Brain pericyte (primary cell): ENCODE measurements around the gene TENT5C.

Source experiments
- DNase-seq: peaks from one replicate; pipeline ENCODE4 v3.0.0-alpha.2; 2012; ENCODE audit warnings: low read depth, low spot score

The TENT5C gene

GRCh38 chr1:117573386-117574023, 32.3 kb upstream of the TENT5C start:
- peak; percentile 44 for DNase-seq

- no peak for DNase-seq
These were observed 31.6 kb upstream of the TENT5C start for GRCh38 chr1:117574161-117574835.

GRCh38 chr1:117575586-117576225, 30.1 kb upstream of the TENT5C start:
- no peak for DNase-seq

- no peak for DNase-seq
These were observed 29.6 kb upstream of the TENT5C start for GRCh38 chr1:117576236-117576635.

DNA sequence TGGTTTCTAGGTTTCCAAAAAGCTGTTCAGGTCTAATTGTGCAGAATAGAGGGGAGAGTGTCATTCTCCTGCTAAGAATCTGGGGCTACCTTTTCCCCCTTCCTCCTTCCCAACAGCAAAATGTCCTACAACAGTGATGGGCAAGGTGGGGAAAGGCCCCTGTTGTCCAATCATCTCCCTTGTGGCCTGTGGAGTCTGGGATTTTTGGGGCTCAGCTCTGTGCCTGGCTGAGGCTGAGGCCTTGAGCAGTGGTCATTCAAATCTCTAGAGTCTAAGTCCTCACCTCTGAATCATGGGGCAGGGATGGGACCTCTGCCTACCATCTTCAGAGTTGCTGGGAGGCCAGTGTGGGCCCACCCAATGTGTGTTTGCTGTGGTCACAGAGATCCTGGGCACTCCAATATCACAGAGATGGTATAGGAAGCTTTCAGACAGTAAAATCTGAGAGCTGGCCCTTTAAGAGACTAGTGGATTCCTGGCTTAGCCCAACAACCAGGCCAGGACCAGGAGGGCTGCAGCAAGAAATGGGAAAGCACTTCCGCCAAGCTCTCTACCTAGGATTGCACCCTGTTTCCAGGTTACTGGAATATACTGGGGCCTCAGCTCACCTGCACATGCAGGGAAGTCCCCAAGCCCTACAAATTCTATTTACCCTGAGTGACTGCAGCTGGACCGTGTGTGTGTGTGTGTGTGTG, 28.5 kb upstream of the TENT5C start:
- DNase-seq, result no peak

- no peak for DNase-seq
These were observed 27.4 kb upstream of the TENT5C start for GRCh38 chr1:117578466-117578865.

DNA sequence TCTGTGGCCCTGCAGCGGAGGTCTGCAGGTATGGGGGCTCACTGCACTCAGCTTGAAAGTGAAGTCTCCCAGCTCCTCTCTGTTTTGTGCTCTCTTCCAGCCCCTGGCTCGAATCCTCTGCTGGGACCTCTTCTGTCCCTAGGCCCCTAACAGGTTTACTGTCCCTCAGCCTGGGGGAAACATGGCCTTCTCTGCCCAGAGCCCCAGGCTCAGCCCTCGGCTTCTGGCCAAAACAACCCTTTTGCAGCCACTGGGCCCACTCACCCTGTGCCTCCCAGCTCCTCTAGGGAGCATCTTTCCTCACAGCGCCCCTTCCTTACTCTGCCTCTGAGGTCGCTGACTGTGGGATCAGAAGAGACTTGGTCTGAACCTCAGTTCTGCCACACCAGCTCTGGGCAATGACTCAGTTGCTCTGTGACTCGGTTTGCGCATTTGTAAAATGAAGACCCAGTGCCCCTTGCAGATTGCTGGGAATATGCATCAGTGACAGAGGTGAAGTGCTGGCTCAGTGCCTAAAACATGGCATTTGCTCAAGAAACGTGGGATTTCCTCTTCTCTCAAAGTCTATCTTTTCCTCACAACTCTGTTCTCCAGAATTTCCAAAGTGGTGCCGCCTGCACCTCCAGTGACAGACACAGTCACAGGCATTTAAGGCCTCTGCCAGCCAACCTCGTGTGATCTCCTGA, 26.5 kb upstream of the TENT5C start:
- no peak for DNase-seq

GRCh38 chr1:117580436-117580835, 25.4 kb upstream of the TENT5C start:
- no peak for DNase-seq

- no peak for DNase-seq
These were observed 25.0 kb upstream of the TENT5C start for GRCh38 chr1:117580882-117581281.

DNA sequence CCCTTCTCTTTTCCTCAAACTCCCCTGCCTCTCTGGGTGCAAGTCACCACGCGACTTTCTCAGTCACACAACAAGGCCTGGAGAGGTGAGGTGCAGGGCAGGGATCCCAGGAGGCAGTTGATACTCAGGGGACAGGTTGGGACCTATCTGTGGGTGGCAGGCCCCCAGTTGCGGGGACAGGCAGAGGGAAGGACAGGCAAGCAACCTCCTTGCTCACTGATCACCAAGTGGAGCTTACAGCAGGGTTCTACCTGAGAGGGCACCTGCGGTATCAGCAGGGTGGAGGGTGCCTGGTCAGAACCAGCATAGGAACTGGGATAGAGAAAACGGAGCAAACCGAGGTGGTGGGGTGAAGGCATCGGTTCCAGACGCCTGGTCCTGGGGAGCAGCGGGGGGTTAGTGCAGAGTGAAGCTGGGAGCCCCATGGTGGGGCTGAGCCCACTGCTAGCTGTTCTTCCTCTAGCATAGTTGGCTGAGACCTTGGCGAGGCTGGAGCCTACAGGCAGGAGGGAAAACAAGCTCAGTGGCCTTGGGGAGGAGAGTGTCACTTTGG, 24.4 kb upstream of the TENT5C start:
- no peak for DNase-seq

- no peak for DNase-seq
These were observed 23.4 kb upstream of the TENT5C start for GRCh38 chr1:117582451-117582850.

GRCh38 chr1:117583247-117583646, 22.6 kb upstream of the TENT5C start:
- no peak for DNase-seq

DNA sequence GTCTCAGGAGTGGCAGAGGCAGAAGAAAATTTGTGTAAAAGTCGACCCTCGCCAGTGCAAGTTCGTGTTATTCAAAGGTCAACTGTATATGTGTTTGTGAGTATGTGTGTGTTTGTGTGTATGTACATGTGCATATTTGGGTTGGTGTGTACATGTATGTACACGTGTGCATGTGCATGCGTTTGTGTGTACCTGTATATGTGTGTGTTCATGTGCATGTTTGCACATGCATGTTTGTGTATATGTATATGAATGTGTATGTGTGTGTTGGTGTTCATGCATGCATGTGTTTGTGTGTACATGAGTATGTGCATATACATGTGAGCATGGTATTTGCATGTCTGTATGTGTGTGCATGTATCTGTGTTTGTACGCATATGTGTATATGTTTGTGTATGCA, 21.7 kb upstream of the TENT5C start:
- DNase-seq, result no peak

DNA sequence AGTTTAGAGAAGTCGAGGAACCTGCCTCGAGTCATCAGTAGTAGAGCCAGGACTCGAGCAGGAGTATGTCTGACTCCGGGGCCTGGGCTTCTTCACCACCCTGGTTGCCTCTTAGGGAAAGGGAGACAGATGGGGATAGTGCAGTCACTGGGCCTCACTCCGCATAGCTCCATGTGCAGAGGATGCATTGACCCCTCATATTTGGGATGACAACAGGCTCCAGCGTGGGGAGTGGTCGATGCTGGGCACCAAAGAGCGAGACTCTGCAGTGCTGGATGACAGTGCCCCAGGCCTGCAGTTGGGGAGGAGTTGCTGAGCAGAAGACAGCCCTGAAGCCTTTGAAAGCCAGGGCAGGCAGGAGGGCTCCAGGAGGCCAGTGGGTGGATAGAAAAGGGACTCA, 20.8 kb upstream of the TENT5C start:
- DNase-seq, result no peak

- DNase-seq, result no peak
These were observed 19.5 kb upstream of the TENT5C start for GRCh38 chr1:117586337-117586736.

DNA sequence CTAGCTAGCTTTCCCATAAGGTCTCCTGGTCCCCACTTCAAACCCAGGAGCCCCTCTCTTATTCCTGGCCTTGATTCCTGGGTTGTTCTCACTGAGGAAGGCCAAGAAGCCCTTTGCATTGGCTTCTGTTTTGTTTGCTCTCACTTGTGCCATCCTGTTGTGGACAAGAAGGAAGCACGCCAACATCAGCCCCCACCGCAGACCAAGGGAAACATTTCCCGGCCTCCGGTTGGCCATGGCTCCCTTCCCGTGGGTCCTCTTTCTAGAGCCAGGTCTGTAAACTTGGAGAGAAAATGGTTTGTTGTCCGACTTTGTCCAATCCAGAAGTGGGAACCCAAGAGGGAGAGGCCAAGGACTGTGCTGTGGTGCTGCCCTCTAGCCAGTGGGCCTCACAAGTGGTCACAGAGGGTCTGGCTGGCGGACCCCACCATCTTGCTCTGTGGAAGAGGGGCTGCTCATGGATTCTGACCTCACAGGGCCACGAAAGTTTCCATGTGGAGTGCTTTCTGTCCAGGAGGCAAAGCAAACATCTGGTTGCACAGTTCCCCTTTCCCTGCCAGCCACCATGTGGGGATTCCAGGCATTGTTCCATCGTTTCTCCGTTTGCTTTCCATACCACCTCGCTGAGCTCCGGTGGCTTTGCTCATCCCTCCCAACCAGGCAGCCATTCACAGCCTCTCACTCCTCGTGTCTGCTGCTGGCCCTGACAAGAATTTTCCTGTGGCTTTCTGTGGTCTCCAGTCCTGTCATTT, 18.9 kb upstream of the TENT5C start:
- no peak for DNase-seq

DNA sequence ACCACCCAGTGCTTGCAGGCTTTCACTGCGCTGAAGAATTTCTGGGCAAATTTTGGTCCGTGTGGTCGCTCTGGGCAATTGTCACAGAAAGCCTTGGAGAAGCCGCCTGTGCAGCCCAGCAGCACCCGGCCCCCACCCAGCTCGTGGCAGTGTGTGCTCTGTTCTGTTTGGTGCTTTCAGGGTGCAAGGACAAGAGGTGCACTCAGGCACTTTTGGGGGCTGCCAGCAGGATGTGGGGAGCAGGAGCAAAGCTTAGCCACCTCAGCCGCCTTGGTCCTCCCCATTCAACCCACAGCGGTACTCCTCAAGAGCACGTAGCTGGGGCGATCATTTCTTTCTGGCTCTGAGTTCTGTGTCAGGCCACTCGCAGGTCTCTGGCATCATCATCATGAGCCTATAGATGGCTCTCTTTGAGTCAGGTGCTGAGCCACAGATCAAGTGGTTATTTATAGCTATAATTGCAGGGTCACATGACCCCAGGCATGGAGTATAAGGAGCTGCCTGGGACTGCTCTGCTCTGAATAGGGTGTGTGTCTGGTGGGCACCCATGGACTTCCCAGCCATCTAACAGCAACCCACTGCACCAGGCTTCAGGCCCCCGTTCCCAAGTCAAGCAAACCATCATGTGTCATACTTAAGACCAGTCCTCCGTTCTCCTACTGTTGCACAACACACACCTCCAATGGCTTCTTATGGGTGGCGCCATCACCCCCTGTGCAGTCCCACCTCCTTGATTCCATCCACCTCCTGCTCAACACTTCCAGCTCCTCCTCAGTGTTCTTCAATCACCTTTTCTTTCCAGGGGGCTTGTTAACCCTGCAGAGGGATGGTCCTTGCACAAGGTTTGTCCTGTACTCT, 18.1 kb upstream of the TENT5C start:
- DNase-seq, result no peak

DNA sequence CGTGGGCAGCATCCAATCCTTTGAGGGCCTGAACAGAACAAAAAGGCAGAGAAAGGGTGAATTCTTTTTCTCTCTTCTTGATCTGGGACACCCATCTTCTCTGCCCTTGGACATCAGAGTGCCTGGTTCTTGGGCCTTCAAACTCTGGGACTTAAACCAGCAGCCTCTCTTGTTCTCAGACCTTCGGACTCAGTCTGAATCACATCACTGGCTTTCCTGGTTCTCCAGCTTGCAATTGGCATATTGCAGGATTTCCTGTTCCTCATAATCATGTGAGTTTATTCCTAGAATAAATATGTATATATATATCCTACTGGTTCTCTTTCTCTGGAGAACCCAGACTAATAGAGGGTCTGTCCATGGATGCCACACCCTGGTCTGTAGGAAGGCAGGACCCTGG, 16.3 kb upstream of the TENT5C start:
- no peak for DNase-seq

GRCh38 chr1:117590273-117590925, 15.4 kb upstream of the TENT5C start:
- DNase-seq, result no peak
